ENCODE measurements around the gene ALDH1A2.
"Not testable (repeated sequence)": the region's sequence is repeated elsewhere in the genome, so short reads cannot be mapped to it uniquely, and the experiment has no call there.

ALDH1A2 gene

DNA sequence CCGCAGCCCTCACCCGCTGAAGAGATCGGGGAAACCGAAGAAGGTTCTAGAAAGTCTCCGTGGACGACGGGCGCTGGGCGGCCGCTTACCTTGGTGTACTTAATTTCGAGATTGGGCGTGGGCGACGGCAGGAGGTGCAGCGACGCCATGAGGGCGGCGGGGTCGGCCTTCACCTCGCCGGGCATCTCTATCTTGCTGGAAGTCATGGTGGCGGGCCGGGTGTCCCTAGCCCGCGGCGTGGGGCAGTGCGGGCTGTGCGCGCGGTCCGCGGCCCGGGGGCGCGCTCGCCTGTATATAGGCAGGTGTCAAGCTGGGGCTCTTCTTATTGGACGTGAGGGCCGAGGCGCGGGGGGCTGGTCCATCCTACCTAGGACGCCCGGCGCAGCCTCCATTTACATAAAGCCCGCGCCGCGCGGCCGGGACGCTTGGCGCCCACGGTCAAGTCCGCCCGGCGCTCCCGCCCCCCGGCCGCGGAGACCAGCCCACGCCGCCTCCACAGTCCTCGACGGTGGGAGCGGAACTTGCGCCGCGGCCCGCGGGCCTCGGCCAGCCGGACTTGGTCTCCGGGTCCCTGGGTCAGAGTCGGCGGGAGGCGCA is at the start of gene ALDH1A2:
Gene ALDH1A2 (minus strand): TSS at position 267 of the 597 bp plus-strand sequence. CDS start 61 bp downstream, at position 206.
- Histone ChIP-seq H3K79me2 (ENCODE audit: control insufficient read depth, low read length) (no peaks in the 10 kb centered on the region), H3K9me3 (ENCODE audit: control insufficient read depth, insufficient read depth, low read length) (no peaks in the 10 kb centered on the region), H3K27me3 (ENCODE audit: control insufficient read depth, low read length) (peaks cover 3% of the 10 kb centered on the region; the same call in 1 of the 2 replicates), H3K27ac (ENCODE audit: low read depth, low read length) (no peak within 1 kb of the TSS), H3K4me2 (ENCODE audit: low read length) (no peak within 1 kb of the TSS), H3K4me1 (ENCODE audit: control insufficient read depth, low read length) (no peaks in the 10 kb centered on the region), H3F3A (ENCODE audit: control insufficient read depth, insufficient read depth) (no peaks in the 10 kb centered on the region), H3K9me2 (replicated peaks; ENCODE audit: control insufficient read depth, low read length) (no peaks in the 10 kb centered on the region), H3K36me3 (ENCODE audit: control insufficient read depth, low read length) (no peaks in the 10 kb centered on the region), H3K4me3 (ENCODE audit: low read length) (no peak within 1 kb of the TSS), H4K20me1 (ENCODE audit: control insufficient read depth, insufficient read depth, low read depth, low read length) (no peaks in the 10 kb centered on the region)
- TF ChIP-seq EZH2phosphoT487 (IDR thresholded peaks at IDR 0.05; ENCODE audit: borderline replicate concordance, low read length) = no peak
- TF ChIP-seq, protein P1, sequence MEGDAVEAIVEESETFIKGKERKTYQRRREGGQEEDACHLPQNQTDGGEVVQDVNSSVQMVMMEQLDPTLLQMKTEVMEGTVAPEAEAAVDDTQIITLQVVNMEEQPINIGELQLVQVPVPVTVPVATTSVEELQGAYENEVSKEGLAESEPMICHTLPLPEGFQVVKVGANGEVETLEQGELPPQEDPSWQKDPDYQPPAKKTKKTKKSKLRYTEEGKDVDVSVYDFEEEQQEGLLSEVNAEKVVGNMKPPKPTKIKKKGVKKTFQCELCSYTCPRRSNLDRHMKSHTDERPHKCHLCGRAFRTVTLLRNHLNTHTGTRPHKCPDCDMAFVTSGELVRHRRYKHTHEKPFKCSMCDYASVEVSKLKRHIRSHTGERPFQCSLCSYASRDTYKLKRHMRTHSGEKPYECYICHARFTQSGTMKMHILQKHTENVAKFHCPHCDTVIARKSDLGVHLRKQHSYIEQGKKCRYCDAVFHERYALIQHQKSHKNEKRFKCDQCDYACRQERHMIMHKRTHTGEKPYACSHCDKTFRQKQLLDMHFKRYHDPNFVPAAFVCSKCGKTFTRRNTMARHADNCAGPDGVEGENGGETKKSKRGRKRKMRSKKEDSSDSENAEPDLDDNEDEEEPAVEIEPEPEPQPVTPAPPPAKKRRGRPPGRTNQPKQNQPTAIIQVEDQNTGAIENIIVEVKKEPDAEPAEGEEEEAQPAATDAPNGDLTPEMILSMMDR (IDR thresholded peaks at IDR 0.05; ENCODE audit: low read depth, low read length, poor library complexity, severe bottlenecking) = no peak

DNA sequence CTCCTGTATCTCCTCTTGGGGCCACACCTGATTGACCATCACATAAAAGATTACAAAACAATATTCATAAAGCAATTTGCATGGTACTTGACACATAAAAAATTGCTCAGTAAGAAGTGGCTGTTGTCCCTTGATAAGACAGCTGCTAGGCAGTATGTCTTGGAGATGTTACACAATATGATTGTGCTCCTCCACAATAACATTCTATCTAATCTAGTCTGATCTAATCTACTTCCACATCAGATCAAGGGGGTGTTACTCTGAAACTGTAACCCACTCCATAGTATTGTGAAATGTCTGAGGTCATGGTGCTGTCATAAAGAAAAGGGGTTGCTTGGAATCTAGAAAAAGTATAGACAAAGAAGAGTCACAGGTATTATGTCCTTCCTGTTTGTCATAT is 49.3 kb upstream of the ALDH1A2 start:
- Histone ChIP-seq H4K20me1 (ENCODE audit: control insufficient read depth, insufficient read depth, low read depth, low read length) (no peaks in the 10 kb centered on the region), H3K9me3 (ENCODE audit: control insufficient read depth, insufficient read depth, low read length) (0 out of 2 replicates have a peak, but pooled peaks cover 2% of the 10 kb centered on the region), H3K36me3 (ENCODE audit: control insufficient read depth, low read length) (no peaks in the 10 kb centered on the region), H3K9me2 (replicated peaks; ENCODE audit: control insufficient read depth, low read length) (no peaks in the 10 kb centered on the region), H3K4me3 (ENCODE audit: low read length) (no peak overlapping the region), H3K4me2 (ENCODE audit: low read length) (no peak overlapping the region), H3K27me3 (ENCODE audit: control insufficient read depth, low read length) (no peaks in the 10 kb centered on the region), H3F3A (ENCODE audit: control insufficient read depth, insufficient read depth) (no peaks in the 10 kb centered on the region), H3K4me1 (ENCODE audit: control insufficient read depth, low read length) (no peaks in the 10 kb centered on the region), H3K79me2 (ENCODE audit: control insufficient read depth, low read length) (no peaks in the 10 kb centered on the region), H3K27ac (ENCODE audit: low read depth, low read length) (no peak overlapping the region)
- no peak for TF ChIP-seq EZH2phosphoT487 (IDR thresholded peaks at IDR 0.05; ENCODE audit: borderline replicate concordance, low read length)
- TF ChIP-seq, protein P1 (IDR thresholded peaks at IDR 0.05; ENCODE audit: low read depth, low read length, poor library complexity, severe bottlenecking) = no peak

DNA sequence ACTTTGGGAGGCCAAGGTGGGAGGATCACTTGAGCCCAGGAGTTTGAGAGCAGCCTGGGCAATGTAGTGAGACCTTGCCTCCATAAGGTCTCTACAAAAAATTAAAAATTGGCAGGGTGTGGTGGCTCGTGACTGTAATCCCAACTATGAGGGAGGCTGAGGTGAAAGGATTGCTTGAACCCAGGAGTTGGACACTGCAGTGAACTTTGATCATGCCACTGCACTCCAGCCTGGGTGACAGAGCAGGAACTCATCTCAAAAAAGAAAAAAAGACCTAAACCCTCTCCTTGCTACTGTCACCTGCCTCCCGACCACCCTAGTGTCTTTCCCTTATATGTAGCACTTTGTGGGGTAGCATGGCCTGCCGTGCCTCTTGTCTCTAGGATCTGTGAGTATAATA is 48.9 kb upstream of the ALDH1A2 start:
- Histone ChIP-seq H3F3A (ENCODE audit: control insufficient read depth, insufficient read depth) (no peaks in the 10 kb centered on the region), H3K79me2 (ENCODE audit: control insufficient read depth, low read length) (no peaks in the 10 kb centered on the region), H4K20me1 (ENCODE audit: control insufficient read depth, insufficient read depth, low read depth, low read length) (no peaks in the 10 kb centered on the region), H3K4me1 (ENCODE audit: control insufficient read depth, low read length) (no peaks in the 10 kb centered on the region), H3K36me3 (ENCODE audit: control insufficient read depth, low read length) (no peaks in the 10 kb centered on the region), H3K27ac (ENCODE audit: low read depth, low read length) (no peak overlapping the region), H3K9me3 (ENCODE audit: control insufficient read depth, insufficient read depth, low read length) (0 out of 2 replicates have a peak, but pooled peaks cover 2% of the 10 kb centered on the region), H3K4me3 (ENCODE audit: low read length) (no peak overlapping the region), H3K9me2 (replicated peaks; ENCODE audit: control insufficient read depth, low read length) (no peaks in the 10 kb centered on the region), H3K4me2 (ENCODE audit: low read length) (no peak overlapping the region), H3K27me3 (ENCODE audit: control insufficient read depth, low read length) (no peaks in the 10 kb centered on the region)
- TF ChIP-seq EZH2phosphoT487 (IDR thresholded peaks at IDR 0.05; ENCODE audit: borderline replicate concordance, low read length) = no peak
- TF ChIP-seq, protein P1 (IDR thresholded peaks at IDR 0.05; ENCODE audit: low read depth, low read length, poor library complexity, severe bottlenecking) = no peak

DNA sequence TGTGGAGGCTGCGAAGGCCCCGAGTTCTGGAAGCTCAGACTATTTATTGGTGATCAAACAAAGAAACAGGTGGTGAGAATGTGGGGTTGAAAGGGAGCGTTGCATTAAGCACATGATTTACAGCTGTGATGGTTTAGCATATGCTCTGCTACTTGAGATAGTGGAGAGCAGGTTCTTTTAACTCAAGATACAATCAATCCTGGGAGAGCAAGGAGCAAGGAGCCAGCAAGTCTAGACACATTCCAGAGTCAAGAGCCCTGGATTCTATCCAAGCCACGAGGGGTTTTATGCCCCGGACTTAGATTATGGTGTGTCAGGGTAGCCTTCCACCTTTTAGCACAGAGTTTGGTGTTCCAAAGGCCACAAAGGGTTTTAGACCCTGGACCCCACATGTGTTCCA is 47.8 kb upstream of the ALDH1A2 start:
- H3K27me3 ChIP-seq (ENCODE audit: control insufficient read depth, low read length); H4K20me1 ChIP-seq (ENCODE audit: control insufficient read depth, insufficient read depth, low read depth, low read length); H3K9me3 ChIP-seq (ENCODE audit: control insufficient read depth, insufficient read depth, low read length); H3K4me3 ChIP-seq (ENCODE audit: low read length); H3K4me1 ChIP-seq (ENCODE audit: control insufficient read depth, low read length); H3K9me2 ChIP-seq (replicated peaks; ENCODE audit: control insufficient read depth, low read length); H3K27ac ChIP-seq (ENCODE audit: low read depth, low read length); H3K79me2 ChIP-seq (ENCODE audit: control insufficient read depth, low read length); H3K4me2 ChIP-seq (ENCODE audit: low read length); H3F3A ChIP-seq (ENCODE audit: control insufficient read depth, insufficient read depth); H3K36me3 ChIP-seq (ENCODE audit: control insufficient read depth, low read length): not testable (repeated sequence)
